K562 (cell line): ENCODE measurements around the gene CPNE6. TPM values are rescaled to one million over a fixed set of nuclear protein-coding genes. Genes with fewer than 3 reads are reported as not detected.
A peak's percentile ranks its signal among the peaks of the same experiment; 100 is the strongest.

Experiments used
- ARID1B ChIP-seq: fragments of 450-650 bp; IDR thresholded peaks from 2 replicates; pipeline ENCODE4 v1.6.1; 2016; ENCODE audit warnings: antibody characterized with exemption, mild to moderate bottlenecking, inconsistent platforms
- ATF3 ChIP-seq, 2 experiments: fragments of 450-650 bp in 1 of 2; sonication (generic) in 1 of 2; formaldehyde crosslinking in 1 of 2; IDR thresholded peaks in 1 of 2; conservative IDR thresholded peaks in 1 of 2; 2 replicates each; pipeline versions ENCODE4 v1.6.1 to v1.8.1; 2016 to 2023; ENCODE audit warnings: mild to moderate bottlenecking in 2 of 2, moderate library complexity in 2 of 2, inconsistent platforms in 1 of 2, missing genetic modification reagents in 1 of 2
- BDP1 ChIP-seq: IDR thresholded peaks from 3 replicates; pipeline ENCODE4 v1.6.1; 2011; ENCODE audit not compliant: insufficient read length, insufficient read depth
- BHLHE40 ChIP-seq: IDR thresholded peaks from 2 replicates; pipeline ENCODE4 v1.6.1; 2011; ENCODE audit warnings: low read length, improper control_type of control experiment
- CHD4 ChIP-seq: fragments of 200-600 bp; sonication (generic); IDR thresholded peaks from 3 replicates; pipeline ENCODE4 v1.6.1; 2012; ENCODE audit warnings: low read depth, mild to moderate bottlenecking, mixed read lengths, low read length, inconsistent platforms; ENCODE audit not compliant: insufficient read depth, insufficient replicate concordance, poor library complexity, severe bottlenecking
- E2F6 ChIP-seq, 2 experiments: IDR thresholded peaks; 2 replicates each; pipeline ENCODE4 v1.6.1; 2011; ENCODE audit warnings: borderline replicate concordance in 1 of 2, control low read depth in 1 of 2, low read depth in 1 of 2, low read length in 1 of 2, mild to moderate bottlenecking in 1 of 2, mixed read lengths in 1 of 2, moderate library complexity in 1 of 2; ENCODE audit not compliant: insufficient read depth in 1 of 2, insufficient read length in 1 of 2, poor library complexity in 1 of 2, severe bottlenecking in 1 of 2; ENCODE audit errors: extremely low read depth in 1 of 2
- FUS ChIP-seq: fragments of 200-400 bp; formaldehyde crosslinking; optimal IDR thresholded peaks from 2 replicates; pipeline ENCODE3; 2017; ENCODE audit warnings: low read depth, low read length
- ILF3 ChIP-seq: fragments of 450-650 bp; IDR thresholded peaks from 2 replicates; pipeline ENCODE4 v1.6.1; 2018; ENCODE audit warnings: antibody characterized with exemption, mild to moderate bottlenecking, moderate library complexity, borderline replicate concordance
- L3MBTL2 ChIP-seq: fragments of 450-650 bp; IDR thresholded peaks from 2 replicates; pipeline ENCODE4 v1.6.1; 2016; ENCODE audit warnings: mild to moderate bottlenecking, moderate library complexity
- LARP7 ChIP-seq: fragments of 450-650 bp; IDR thresholded peaks from 2 replicates; pipeline ENCODE4 v1.6.1; 2016
- NEUROD1 ChIP-seq: fragments of 150-350 bp; IDR thresholded peaks from 2 replicates; pipeline ENCODE4 v1.6.1; 2014; ENCODE audit warnings: borderline replicate concordance, low read length, low read depth; ENCODE audit not compliant: partially characterized antibody
- NFIC ChIP-seq: fragments of 450-650 bp; IDR thresholded peaks from 2 replicates; pipeline ENCODE4 v1.6.1; 2017; ENCODE audit warnings: mild to moderate bottlenecking, inconsistent platforms
- NR2F6 ChIP-seq: fragments of 450-650 bp; formaldehyde crosslinking; IDR thresholded peaks from 2 replicates; pipeline ENCODE4 v1.4.0; 2020; ENCODE audit warnings: mild to moderate bottlenecking
- PHF8 ChIP-seq: fragments of 200-600 bp; sonication (generic); IDR thresholded peaks from 2 replicates; pipeline ENCODE4 v1.6.1; 2012; ENCODE audit warnings: mixed run types, mild to moderate bottlenecking, inconsistent platforms, low read length, moderate library complexity, borderline replicate concordance
- SMAD4 ChIP-seq: fragments of 250-450 bp; sonication (Bioruptor Pico); conservative IDR thresholded peaks from 2 replicates; pipeline ENCODE4 v1.8.0; 2021; ENCODE audit warnings: inconsistent platforms, mild to moderate bottlenecking, moderate library complexity
- SREBF1 ChIP-seq: fragments of 150-350 bp; IDR thresholded peaks from 2 replicates; pipeline ENCODE4 v1.6.1; 2014; ENCODE audit warnings: antibody characterized with exemption, low read depth, low read length, borderline replicate concordance
- XRCC4 ChIP-seq: IDR thresholded peaks from one replicate; pipeline ENCODE4 v1.6.1; 2011; ENCODE audit not compliant: insufficient read depth, insufficient read length; ENCODE audit errors: extremely low read depth
- ZNF133 ChIP-seq: fragments of 250-450 bp; sonication (Bioruptor Pico); IDR thresholded peaks from 2 replicates; pipeline ENCODE4 v1.4.0; 2020; ENCODE audit warnings: mild to moderate bottlenecking
- ZNF24 ChIP-seq: fragments of 450-650 bp; IDR thresholded peaks from 2 replicates; pipeline ENCODE4 v1.6.1; 2016
- ZNF324 ChIP-seq: fragments of 250-450 bp; sonication (Bioruptor Pico); IDR thresholded peaks from 2 replicates; pipeline ENCODE4 v1.4.0; 2020; ENCODE audit warnings: mild to moderate bottlenecking
- polyA plus RNA-seq, 8 experiments: library from polyadenylated mRNA; depleted of rRNA in 4 of 8; stranded (reverse) in 5 of 8; unstranded in 3 of 8; fragments of >200 nt; fragmentation: Nextera tagmentation in 2 of 8; fragmentation: Illumina TruSeq in 1 of 8; extraction: Ambion mirVana in 2 of 8; extraction: Trizol in 1 of 8; gene quantifications; 2 replicates each; pipeline versions ENCODE4 v1.2.1 to v1.2.3, GENCODE V29; 2011 to 2014; ENCODE audit warnings: inconsistent platforms in 1 of 8, missing spikeins in 1 of 8
- total RNA-seq, 7 experiments: library from RNA; depleted of rRNA in 6 of 7; stranded (reverse); fragments of >200 nt in 6 of 7; fragmentation: Illumina TruSeq in 2 of 7; extraction: Trizol in 2 of 7; gene quantifications; 2 replicates each; pipeline versions ENCODE4 v1.2.1 to v1.2.3, GENCODE V29; 2011 to 2021; ENCODE audit warnings: low replicate concordance in 1 of 7

Gene CPNE6
- total and polyA plus RNA-seq, 9 of the 15 experiments (the other 6 are each of a cell fraction or from before 2014, with no cell fraction given): not detected

GRCh38 chr14:24080888-24081738 is 9.8 kb downstream of the CPNE6 start (continued):
- TF ChIP-seq PHF8 (peak; percentile 87; the same call in 1 of the 2 replicates), SREBF1 (no peak), ATF3 (IDR thresholded peaks at IDR 0.05) (no peak), ATF3 (CRISPR knock-in tag; conservative IDR thresholded peaks at IDR 0.05) (no peak), E2F6 (IDR thresholded peaks at IDR 0.05; ENCODE audit: borderline replicate concordance in 1 of 2, extremely low read depth in 1 of 2, insufficient read depth in 1 of 2, insufficient read length in 1 of 2, low read depth in 1 of 2, low read length in 1 of 2, poor library complexity in 1 of 2, severe bottlenecking in 1 of 2) (peak in 1 of 2 experiments; percentile 54), CHD4 (no peak), SMAD4 (peak; percentile 4; the same call in 1 of the 2 replicates), LARP7 (no peak), NFIC (0 out of 2 replicates have a peak, but pooled peaks have one; percentile 10), BHLHE40 (peak; percentile 51; the same call in 1 of the 2 replicates), BDP1 (no peak), L3MBTL2 (peak; percentile 66; the same call in 1 of the 2 replicates), XRCC4 (no peak), FUS (no peak), ZNF324 (CRISPR knock-in tag) (no peak), NR2F6 (CRISPR knock-in tag) (no peak), ILF3 (no peak), ZNF133 (no peak), ZNF24 (no peak), NEUROD1 (no peak), ARID1B (no peak)
